Placental pericyte (primary cell): ENCODE data around the gene TBC1D3G. TPM values are rescaled to one million over a fixed set of nuclear protein-coding genes. Genes with fewer than 3 reads are reported as not detected.

Experiments
- small RNA-seq: library from RNA; depleted of rRNA; stranded (forward); fragments of <200 nt; gene quantifications from one replicate; pipeline ENCODE3, GENCODE V24; 2012; ENCODE audit warnings: low replicate concordance
- total RNA-seq: library from RNA; depleted of rRNA; stranded (reverse); fragments of >200 nt; gene quantifications from 2 replicates; pipeline ENCODE4 v1.2.3, GENCODE V29; 2012

The TBC1D3G gene
- not detected in 2 replicates for total RNA-seq

DNA sequence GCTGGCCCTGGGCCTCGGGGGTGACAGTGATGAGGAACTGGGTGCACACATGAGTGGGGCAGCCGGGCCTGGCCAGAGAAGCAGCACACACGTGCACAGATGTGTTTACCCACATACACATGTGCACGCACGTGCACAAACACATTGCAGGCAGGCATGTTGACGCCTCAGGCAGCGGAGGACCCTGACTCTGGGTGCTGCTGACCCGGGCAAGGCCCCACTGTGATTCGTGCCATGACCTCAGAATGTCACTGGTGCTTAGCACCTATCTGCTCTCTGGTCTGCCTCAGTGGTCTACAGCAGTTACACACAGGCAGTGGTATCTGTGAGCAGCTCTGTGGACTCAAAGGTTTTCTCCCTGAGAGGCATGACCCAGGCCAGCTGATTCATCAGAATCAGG, at the start of gene TBC1D3G:
TBC1D3G (plus strand) TSS at position 301 of the 400 bp plus-strand sequence. CDS start 1,528 bp downstream, outside the sequence.

Small RNA genes lying within 50 kb of the gene (small RNA-seq; reads per million reads assigned to genes)
- not detected for gene RF00019

Other genes with a start within 250 kb of the TBC1D3G start
- gene CCL3, start 233.7 kb upstream of the TBC1D3G start, total RNA-seq, result not detected in 2 replicates
- gene CCL4, start 220.1 kb upstream of the TBC1D3G start, total RNA-seq, result not detected in 2 replicates
- 0.29 and 1.8 TPM in 2 replicates for gene TBC1D3B, start 147.2 kb upstream of the TBC1D3G start, total RNA-seq
- gene CCL3L1, start 127.1 kb upstream of the TBC1D3G start, total RNA-seq, result not detected in 2 replicates
- gene CCL4L2, start 112.8 kb upstream of the TBC1D3G start, total RNA-seq, result not detected in 2 replicates
- gene TBC1D3I, start 59.3 kb upstream of the TBC1D3G start, total RNA-seq, result 0.44 TPM in 1 of 2 replicates, not detected in the other
- gene TBC1D3H, start 64.6 kb downstream of the TBC1D3G start, total RNA-seq, result not detected in 2 replicates
- 23.6 and 29.3 TPM in 2 replicates for gene ZNHIT3, start 162.8 kb downstream of the TBC1D3G start, total RNA-seq
- 26.3 and 90.2 TPM in 2 replicates for gene MYO19, start 211.0 kb downstream of the TBC1D3G start, total RNA-seq
- 6.3 and 9.6 TPM in 2 replicates for gene PIGW, start 211.1 kb downstream of the TBC1D3G start, total RNA-seq
- 67.6 and 72.2 TPM in 2 replicates for gene GGNBP2, start 221.0 kb downstream of the TBC1D3G start, total RNA-seq